Endometrial microvascular endothelial cells (primary cell): ENCODE results near the gene SEPHS2. TPM values are rescaled to one million over a fixed set of nuclear protein-coding genes. Genes with fewer than 3 reads are reported as not detected.
"Not testable (repeated sequence)": the region's sequence is repeated elsewhere in the genome, so short reads cannot be mapped to it uniquely, and the experiment has no call there.

ENCODE experiments used
- in situ Hi-C: cut with HindIII; loops from 2 replicates; pipeline ENCODE4 v1.10.0; 2017; ENCODE audit warnings: low sequenced_read_pairs, low pct_unique_long_range_greater_than_20kb; ENCODE audit errors: inconsistent ontology term
- total RNA-seq: library from RNA; depleted of rRNA; stranded (reverse); fragments of >200 nt; gene quantifications from one replicate; pipeline ENCODE4 v1.2.3, GENCODE V29; 2015; ENCODE audit errors: inconsistent ontology term

Gene SEPHS2
- total RNA-seq, 1 donor from 2014 or later = 29.2 TPM

- in situ Hi-C loops = no loop called here
Measured at GRCh38 chr16:30407804-30408534, 37.7 kb downstream of the SEPHS2 start.

DNA sequence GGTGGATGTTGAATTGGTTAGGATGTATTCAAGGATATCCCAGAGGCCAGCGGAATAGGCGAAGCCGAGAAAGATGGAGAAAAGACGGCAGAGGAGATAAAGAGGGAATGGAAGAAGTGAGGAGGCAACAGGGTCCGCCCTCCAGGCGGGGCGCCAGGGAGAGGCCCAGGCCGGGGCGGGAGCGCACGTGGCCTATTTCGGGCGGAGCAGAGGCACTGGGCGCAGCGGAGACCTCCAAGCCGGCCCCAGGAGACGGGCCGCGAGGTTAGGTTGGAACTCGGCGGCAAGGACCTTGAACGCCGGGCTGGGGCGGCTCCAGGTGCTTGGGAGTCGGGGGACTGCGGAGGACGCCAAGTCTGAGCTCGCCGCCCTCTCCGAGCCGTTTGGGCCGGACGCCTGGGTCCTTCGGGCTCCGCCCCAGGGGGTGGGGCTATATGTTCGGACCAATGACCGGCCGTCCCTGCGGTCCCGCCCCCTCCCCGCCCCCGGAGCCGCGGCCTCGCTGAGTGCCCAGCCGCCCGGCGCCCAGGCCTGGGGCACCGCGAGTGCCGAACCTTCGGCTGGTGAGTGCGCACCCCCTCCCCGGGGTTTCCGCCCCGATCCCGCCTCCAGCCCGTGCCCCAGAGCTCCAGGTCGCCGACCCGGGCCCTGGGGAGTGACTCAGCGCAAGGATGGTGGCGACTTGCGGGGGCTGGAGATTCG, 38.4 kb downstream of the SEPHS2 start, which contains the start of gene ZNF771:
Gene ZNF771 (plus strand): TSS at position 505 of the 702 bp plus-strand sequence. CDS start 448 bp downstream, outside the sequence.
- in situ Hi-C loops = no loop called here

DNA sequence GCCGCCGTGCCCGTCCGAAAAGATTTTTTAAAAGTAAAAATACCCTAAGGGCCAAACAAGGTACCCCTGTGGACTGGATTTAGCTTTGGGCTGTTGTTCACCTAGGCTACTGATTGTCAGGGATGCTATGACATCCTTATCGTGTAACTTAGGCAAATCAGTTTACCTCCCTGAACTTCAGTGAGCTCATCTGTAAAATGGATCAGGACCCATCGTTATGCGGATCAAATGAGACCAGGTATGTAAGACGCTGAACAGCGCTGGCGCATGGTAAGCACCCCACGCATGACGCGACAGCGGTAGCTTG, 38.9 kb downstream of the SEPHS2 start:
- in situ Hi-C loops = no loop called here

DNA sequence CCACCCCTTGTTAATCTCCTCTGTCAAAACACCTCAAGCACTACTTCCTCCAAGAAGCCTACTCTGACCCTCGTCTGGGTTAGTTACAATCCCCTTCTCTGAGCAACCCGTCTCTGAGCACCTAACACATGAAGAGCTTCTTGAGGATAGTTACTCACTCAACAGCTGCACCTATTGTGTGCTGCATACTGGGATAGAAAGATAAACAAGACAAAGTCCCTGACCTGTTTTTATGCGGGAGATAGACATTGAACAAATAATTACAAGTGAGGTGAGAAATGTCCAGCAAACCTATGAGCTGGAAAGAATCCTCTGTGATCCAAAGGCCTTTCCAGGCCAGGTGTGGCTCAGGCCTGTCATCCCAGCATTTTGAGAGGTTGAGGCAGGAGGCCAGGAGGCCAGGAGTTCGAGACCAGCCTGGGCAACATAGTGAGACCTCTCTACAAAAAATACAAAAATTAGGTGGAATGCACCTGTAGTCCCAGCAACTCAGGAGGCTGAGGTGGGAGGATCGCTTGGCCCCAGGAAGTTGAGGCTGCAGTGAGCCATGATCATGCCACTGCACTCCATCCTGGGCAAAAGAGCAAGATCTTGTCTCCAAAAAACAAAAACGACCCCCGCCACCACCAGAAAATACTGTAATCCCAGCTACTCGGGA, 43.8 kb downstream of the SEPHS2 start:
- in situ Hi-C loops = no loop called here

GRCh38 chr16:30399435-30400186, 46.1 kb downstream of the SEPHS2 start:
- in situ Hi-C loops = no loop called here

- in situ Hi-C loops = no loop called here
Measured at GRCh38 chr16:30398661-30399434, 46.8 kb downstream of the SEPHS2 start.

- in situ Hi-C loops = no loop called here
Measured at GRCh38 chr16:30397776-30398660, 47.7 kb downstream of the SEPHS2 start.

DNA sequence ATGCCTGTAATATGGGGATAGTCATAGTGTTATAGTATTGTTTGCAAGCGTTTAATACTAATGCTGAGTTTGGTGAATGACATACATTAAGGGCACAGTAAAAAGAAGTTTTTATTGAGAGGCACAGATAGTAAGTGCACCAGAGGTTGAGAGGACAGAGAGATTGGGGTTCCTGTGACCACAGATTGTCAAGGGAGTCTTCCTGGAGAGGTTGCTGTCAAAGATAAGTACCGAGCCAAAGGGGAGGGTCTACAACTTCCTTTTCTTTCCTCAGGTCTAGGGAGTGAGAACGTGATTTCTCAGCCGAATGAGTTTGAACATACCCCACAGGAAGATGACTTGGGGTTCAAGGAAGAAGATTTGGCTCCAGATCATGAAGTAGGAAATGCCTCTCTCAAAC, 48.6 kb downstream of the SEPHS2 start:
- in situ Hi-C loops = no loop called here

- in situ Hi-C loops = not testable (repeated sequence)
Measured at GRCh38 chr16:30396627-30397026, 49.0 kb downstream of the SEPHS2 start.

DNA sequence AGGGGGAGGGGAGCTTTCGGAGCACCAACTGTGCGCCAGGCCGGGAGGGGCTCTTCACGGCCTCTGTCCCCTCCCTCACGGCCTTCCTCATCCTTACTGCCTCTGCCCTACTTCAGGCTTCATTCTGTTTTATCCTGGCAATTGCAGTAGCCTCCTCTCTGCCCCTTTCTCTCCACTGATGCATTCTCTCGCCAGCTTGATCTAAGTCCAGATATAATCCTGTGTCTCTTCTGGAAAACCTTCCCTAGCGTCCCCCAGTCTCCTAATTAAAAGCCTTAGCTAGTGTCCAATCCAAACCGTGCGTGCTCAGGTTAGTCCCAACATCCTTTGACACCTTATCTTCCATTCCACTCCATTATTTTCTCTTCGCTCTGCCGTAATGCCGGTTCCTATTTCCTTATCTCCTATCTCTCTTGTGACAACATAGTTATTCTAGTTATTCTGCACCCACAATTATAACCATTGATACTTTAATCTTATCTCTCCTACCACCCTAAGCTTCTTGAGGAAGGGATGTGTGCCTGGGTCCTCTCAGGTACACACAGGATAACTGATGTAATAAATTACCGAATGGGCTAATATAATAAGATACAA, 49.6 kb downstream of the SEPHS2 start:
- in situ Hi-C loops = no loop called here

GRCh38 chr16:30395155-30395991, 50.3 kb downstream of the SEPHS2 start, which contains the start of gene ZNF48:
TSS of gene ZNF48 (plus strand) at chr16:30395420. CDS start at chr16:30395795, 375 bp downstream.
- in situ Hi-C loops = no loop called here

GRCh38 chr16:30394592-30395154, 51.0 kb downstream of the SEPHS2 start:
- in situ Hi-C loops = no loop called here
